DMS153 treated with DMSO at 0.1 percent for 48 hours (cell line): Measurements from ENCODE around the gene SKAP2.

ENCODE experiments used
- DNase-seq: peaks from one replicate; lab custom pipeline; 2025; ENCODE audit not compliant: unreplicated experiment; lab: John Stamatoyannopoulos, UW

Gene SKAP2

GRCh38 chr7:26668821-26669220 is 195.6 kb downstream of the SKAP2 start:
- DNase-seq = no peak

GRCh38 chr7:26667514-26668133 is 196.8 kb downstream of the SKAP2 start:
- DNase-seq = peak; percentile 99

DNA sequence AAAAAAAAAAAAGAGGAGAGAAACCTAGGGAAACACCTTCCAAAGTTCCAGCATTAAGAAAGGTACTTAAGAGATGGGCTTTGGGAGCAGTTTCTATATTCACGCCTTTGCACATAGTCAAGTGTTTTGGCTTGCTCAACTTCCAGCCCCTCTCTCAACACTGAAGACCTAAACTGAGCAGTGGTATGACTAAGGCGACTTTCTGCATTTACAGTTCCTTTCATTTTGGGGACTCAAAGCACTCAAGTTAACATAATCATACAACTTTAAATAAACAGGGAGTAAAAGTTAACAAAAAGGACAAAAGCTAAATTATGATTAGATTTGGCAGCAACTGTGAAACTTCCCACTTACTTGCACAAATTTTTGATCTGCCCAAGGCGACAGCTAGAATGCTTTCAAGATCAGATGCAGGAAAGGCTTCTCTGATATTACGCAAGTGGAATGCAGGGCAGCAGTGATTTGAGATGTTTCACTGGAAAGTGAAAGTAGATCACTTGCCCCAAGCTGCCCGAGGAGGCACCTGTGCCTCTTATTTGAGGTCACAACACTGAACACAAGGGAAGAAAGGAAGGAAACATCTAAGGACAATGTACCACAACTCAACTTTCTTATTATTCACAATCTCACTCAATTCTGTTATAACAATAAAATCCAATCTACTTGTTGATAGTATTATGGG is 199.5 kb downstream of the SKAP2 start:
- DNase-seq = no peak

DNA sequence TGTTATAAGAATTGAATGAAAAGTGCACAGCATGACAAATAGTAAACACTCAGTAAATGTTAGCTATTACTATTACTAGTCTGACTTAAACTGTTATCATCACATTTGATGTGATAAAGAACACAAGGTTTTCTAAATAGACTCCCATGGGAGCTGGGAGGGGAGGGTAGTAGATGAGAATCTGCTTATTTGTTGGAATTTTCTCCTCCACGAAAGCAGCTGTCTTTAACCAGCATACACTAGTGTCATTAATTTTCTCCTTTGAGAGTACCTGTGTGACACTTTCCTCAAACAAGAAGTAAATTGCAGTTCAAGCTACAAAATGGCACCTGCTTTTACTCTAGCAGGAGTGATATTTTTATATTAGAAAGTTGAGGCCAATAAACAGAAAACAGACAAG is 200.1 kb downstream of the SKAP2 start:
- no peak for DNase-seq

GRCh38 chr7:26663874-26664273 is 200.5 kb downstream of the SKAP2 start:
- DNase-seq = no peak

GRCh38 chr7:26662646-26663045 is 201.7 kb downstream of the SKAP2 start:
- DNase-seq = no peak

DNA sequence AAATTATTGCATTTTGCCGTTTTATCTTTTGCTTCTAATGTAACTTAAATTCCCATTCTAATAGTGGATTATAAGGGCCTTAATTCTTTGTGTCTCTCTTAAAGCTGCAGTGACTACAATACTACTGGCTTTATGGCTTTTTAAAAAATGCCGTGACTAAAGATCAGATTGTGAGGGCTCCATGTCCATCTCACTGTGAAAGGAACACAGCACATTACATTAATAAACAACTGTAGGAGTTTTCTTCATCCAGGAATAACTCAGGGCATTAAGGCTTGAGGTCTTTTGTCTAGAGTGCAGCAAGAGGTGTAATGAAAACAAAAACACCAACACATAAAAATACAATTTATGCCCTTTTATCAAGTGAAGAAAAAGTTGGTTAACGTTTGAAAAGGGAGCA is 205.3 kb downstream of the SKAP2 start:
- no peak for DNase-seq

- DNase-seq = peak; percentile 77
Measured at GRCh38 chr7:26658389-26659084, 205.9 kb downstream of the SKAP2 start.

DNA sequence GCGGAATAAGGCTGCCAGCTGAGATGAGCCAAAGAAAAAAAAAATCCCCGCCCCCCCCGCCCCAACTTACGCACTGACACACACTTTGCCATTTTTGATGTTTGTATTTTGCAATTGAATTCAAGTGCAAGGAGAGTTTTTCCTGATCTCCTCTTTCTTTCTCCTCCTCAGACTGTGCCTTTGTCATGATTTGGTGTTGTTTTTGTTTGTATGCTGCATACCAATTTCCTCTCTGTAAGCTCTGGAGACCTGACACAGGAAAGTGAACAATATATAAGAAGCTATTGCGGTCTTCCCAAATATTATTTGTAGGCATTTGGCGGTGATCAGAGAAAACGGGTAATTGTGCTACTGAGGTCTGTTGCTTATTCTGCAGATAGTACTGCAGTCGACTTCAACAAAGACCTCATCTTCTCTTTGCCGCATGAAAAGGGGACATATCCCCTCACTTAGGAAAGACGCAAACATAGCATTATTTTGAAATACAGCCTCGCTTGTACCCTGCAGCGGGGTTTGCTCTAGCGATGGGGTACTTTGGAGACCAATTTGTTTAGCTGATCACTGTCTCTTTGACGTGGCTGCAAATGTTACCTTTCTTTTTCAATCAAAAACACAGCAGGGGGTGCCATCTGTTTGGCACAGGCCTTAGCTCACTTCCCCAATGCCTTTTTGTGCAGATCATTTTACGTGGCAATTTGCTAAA is 206.6 kb downstream of the SKAP2 start:
- peak; percentile 77 for DNase-seq

DNA sequence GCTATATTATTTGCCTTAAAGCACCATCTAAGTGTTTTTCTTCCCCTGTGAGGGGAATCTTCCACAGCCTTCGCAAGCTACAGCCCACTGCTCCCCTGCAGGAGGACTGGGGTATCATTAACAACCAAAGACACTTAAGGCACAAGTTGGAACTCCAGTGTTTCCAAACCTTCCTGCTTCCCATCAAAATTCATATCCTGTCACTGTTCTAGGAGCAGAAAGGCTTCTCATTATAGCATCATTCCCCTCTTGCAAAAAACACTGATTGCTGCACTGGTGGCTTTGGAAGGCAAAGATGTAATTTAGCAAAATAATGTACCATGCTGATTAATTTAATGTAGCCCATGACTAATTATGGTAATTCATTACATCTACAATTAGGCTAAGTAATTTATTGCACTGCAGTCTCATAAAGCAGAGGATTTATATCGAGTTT is 207.2 kb downstream of the SKAP2 start:
- DNase-seq = no peak

DNA sequence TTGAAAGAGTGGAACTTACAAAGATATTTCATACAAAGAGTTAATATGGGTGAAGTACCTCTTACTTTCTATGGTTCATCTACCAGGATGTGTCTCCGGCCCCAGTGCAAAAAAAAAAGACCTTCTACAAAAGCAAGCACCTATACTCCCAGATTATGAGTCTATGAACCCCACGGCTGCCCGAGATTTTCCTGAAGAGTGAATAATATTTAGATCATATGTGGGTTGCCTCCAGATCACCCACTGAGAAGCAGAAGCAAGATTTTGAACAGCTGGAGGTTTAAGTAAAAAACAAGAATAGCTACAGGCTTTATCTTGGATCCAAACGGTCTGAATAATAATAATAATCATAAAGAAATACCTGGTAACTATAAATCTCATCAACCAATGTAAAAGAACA is 207.7 kb downstream of the SKAP2 start:
- no peak for DNase-seq

- no peak for DNase-seq
Measured at GRCh38 chr7:26655781-26656180, 208.6 kb downstream of the SKAP2 start.

- DNase-seq = no peak
Measured at GRCh38 chr7:26653430-26654399, 210.7 kb downstream of the SKAP2 start.

GRCh38 chr7:26652401-26653100 is 211.8 kb downstream of the SKAP2 start:
- no peak for DNase-seq

DNA sequence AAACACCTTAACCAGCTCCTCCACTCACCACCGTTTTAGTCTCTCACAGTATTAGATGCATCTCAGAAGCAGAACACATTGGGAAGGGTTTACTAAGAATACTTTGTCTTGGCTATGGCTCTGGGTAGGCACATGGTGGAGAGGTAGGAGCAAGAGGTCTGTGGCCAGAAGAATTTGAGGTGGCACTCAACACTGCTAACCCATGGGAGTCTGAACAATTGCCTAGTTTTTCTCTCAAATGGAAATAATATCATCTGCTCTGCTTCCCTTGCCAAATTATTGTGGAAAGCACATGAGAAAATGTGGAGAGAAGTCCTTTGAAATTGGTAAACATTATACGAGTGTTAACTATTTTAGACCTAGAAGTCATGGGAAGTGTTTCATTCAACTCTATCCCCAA is 214.3 kb downstream of the SKAP2 start:
- DNase-seq = no peak

- DNase-seq = no peak
Measured at GRCh38 chr7:26649388-26649787, 215.0 kb downstream of the SKAP2 start.

- DNase-seq = no peak
Measured at GRCh38 chr7:26648554-26648953, 215.8 kb downstream of the SKAP2 start.

GRCh38 chr7:26646336-26647048 is 217.9 kb downstream of the SKAP2 start:
- DNase-seq = no peak

GRCh38 chr7:26645121-26645520 is 219.3 kb downstream of the SKAP2 start:
- DNase-seq = no peak
